Suprapubic skin (tissue), 2 donors: ENCODE data around the gene ENAH.

ENCODE experiments used
- EP300 ChIP-seq: sonication (generic); formaldehyde crosslinking; IDR thresholded peaks from one replicate; pipeline ENCODE4 v1.6.1; 2017; ENCODE audit warnings: antibody characterized with exemption
- POLR2A ChIP-seq, 2 donors: fragments of 450-650 bp; IDR thresholded peaks; one replicate each; pipeline ENCODE4 v1.6.1; 2017; ENCODE audit warnings: antibody characterized with exemption in 2 of 2, mild to moderate bottlenecking in 2 of 2, moderate library complexity in 2 of 2

DNA sequence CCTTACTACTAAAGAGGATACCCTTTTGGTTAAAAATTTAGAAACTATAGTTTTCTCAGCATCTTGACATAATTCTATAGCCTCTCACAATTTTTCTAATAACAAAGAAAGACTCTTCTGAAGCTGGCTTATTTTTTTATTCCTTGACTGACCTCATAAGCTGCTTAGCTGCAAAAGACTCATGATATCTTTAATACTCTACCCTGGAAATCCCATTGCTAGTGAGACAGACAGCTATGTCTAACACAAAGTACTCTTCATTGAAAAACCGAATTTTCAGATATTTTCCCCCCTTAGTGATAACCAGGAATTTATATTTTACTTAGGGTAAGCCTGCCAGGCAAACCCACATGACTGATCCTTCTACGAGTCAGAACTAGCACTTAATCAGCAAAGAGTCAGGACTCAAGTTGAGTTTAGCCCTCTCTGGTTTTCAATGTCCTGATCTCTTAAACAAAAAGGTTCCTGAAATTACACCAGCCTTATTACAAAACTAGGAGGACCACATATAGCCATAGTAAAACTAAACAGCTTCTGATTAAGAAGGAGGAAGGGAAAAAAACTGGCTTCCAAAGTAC lies 56.9 kb downstream of the ENAH start:
- TF ChIP-seq EP300: no peak
- TF ChIP-seq POLR2A (IDR thresholded peaks at IDR 0.05): no peak
